ENCODE measurements around the gene AAK1.

- TF ChIP-seq REST (IDR thresholded peaks at IDR 0.05; ENCODE audit: low read depth, low read length) (no peak), CEBPZ (IDR thresholded peaks at IDR 0.05; ENCODE audit: low read depth, low read length) (no peak)
Observed at GRCh38 chr2:69481421-69481820, 162.1 kb downstream of the AAK1 start.

Measured in GM12878 (cell line).